GM23338 (cell line): ENCODE data around the gene PRIMPOL. TPM values are rescaled to one million over a fixed set of nuclear protein-coding genes. Genes with fewer than 3 reads are reported as not detected.

Experiments
- ATAC-seq: fragments of 200-7000 bp; cut with Tn5 transposase; 3 replicates; pipeline ENCODE4 v1.9.1; 2020
- DNase-seq: peaks from one replicate; pipeline ENCODE4 v3.0.0-alpha.2; 2015; ENCODE audit warnings: low spot score
- H2AFZ ChIP-seq: fragments of 200-600 bp; sonication (generic); 2 replicates; pipeline ENCODE4 v1.8.0; 2016; ENCODE audit warnings: antibody characterized with exemption, mild to moderate bottlenecking, moderate library complexity
- H3F3A ChIP-seq: fragments of 200-600 bp; sonication (generic); replicated peaks from 2 replicates; pipeline ENCODE4 v1.8.0; 2017; ENCODE audit warnings: antibody characterized with exemption, mixed run types, low read depth
- H3K27ac ChIP-seq: fragments of 200-600 bp; sonication (generic); 2 replicates; pipeline ENCODE4 v1.6.1; 2016; ENCODE audit warnings: low read depth
- H3K27me3 ChIP-seq: fragments of 200-600 bp; sonication (generic); 2 replicates; pipeline ENCODE4 v1.8.0; 2016; ENCODE audit warnings: mild to moderate bottlenecking, mixed run types, moderate library complexity; ENCODE audit not compliant: insufficient read depth
- H3K36me3 ChIP-seq: fragments of 200-600 bp; sonication (generic); 2 replicates; pipeline ENCODE4 v1.8.0; 2016; ENCODE audit warnings: mild to moderate bottlenecking; ENCODE audit not compliant: insufficient read depth
- H3K4me1 ChIP-seq: fragments of 200-600 bp; sonication (generic); 2 replicates; pipeline ENCODE4 v1.8.0; 2016; ENCODE audit warnings: mild to moderate bottlenecking, moderate library complexity; ENCODE audit not compliant: insufficient read depth
- H3K4me2 ChIP-seq: fragments of 200-600 bp; sonication (generic); 2 replicates; pipeline ENCODE4 v1.7.1; 2017; ENCODE audit warnings: mixed run types
- H3K4me3 ChIP-seq: fragments of 200-600 bp; sonication (generic); 2 replicates; pipeline ENCODE4 v1.6.1; 2016; ENCODE audit warnings: mixed run types
- H3K79me2 ChIP-seq: fragments of 200-600 bp; sonication (generic); replicated peaks from 2 replicates; pipeline ENCODE4 v1.8.0; 2017; ENCODE audit warnings: mild to moderate bottlenecking; ENCODE audit not compliant: insufficient read depth
- H3K9me2 ChIP-seq: fragments of 200-600 bp; sonication (generic); 2 replicates; pipeline ENCODE4 v1.8.0; 2017; ENCODE audit not compliant: insufficient read depth
- H4K20me1 ChIP-seq: fragments of 200-600 bp; sonication (generic); replicated peaks from 2 replicates; pipeline ENCODE4 v1.8.0; 2017; ENCODE audit warnings: mild to moderate bottlenecking; ENCODE audit not compliant: insufficient read depth
- H3K27ac Mint-ChIP-seq: 2 replicates; pipeline ENCODE4 v1.8.0; 2020; ENCODE audit warnings: inconsistent platforms, mild to moderate bottlenecking, moderate library complexity, mixed read lengths
- H3K27me3 Mint-ChIP-seq: 3 replicates; pipeline ENCODE4 v1.8.0; 2022; ENCODE audit warnings: low read depth, mild to moderate bottlenecking, moderate library complexity, mixed read lengths, inconsistent platforms; ENCODE audit not compliant: insufficient read depth, poor library complexity
- H3K36me3 Mint-ChIP-seq: 3 replicates; pipeline ENCODE4 v1.8.0; 2021; ENCODE audit warnings: low read depth, mild to moderate bottlenecking, inconsistent platforms, moderate library complexity, mixed read lengths
- H3K4me1 Mint-ChIP-seq: 3 replicates; pipeline ENCODE4 v1.8.0; 2020; ENCODE audit warnings: mild to moderate bottlenecking, inconsistent platforms, mixed read lengths
- H3K4me3 Mint-ChIP-seq: 3 replicates; pipeline ENCODE4 v1.8.0; 2021; ENCODE audit warnings: moderate library complexity, mild to moderate bottlenecking, inconsistent platforms, mixed read lengths
- H3K9me3 Mint-ChIP-seq: 3 replicates; pipeline ENCODE4 v1.8.0; 2020; ENCODE audit warnings: moderate library complexity, mild to moderate bottlenecking, inconsistent platforms, mixed read lengths
- CREB1 ChIP-seq: fragments of 250-450 bp; sonication (Bioruptor Pico); IDR thresholded peaks from 2 replicates; pipeline ENCODE4 v1.5.0; 2020; ENCODE audit warnings: low read depth, mild to moderate bottlenecking, moderate library complexity
- CTCF ChIP-seq, 2 experiments: fragments of 200-600 bp in 1 of 2; sonication (generic) in 1 of 2; conservative IDR thresholded peaks; 2 replicates each; pipeline versions ENCODE4 v1.5.1 to v1.6.1; 2016 to 2017; ENCODE audit warnings: antibody characterized with exemption in 2 of 2, low read depth in 2 of 2, mild to moderate bottlenecking in 2 of 2, moderate library complexity in 1 of 2
- ETS1 ChIP-seq: IDR thresholded peaks from 2 replicates; pipeline ENCODE4 v1.6.1; 2016; ENCODE audit warnings: antibody characterized with exemption
- EZH2 ChIP-seq: fragments of 200-600 bp; sonication (generic); IDR thresholded peaks from one replicate; pipeline ENCODE4 v1.8.0; 2017; ENCODE audit warnings: antibody characterized with exemption, mild to moderate bottlenecking, low read depth; ENCODE audit not compliant: unreplicated experiment
- EZH2phosphoT487 ChIP-seq: fragments of 200-600 bp; sonication (generic); IDR thresholded peaks from one replicate; pipeline ENCODE4 v1.8.1; 2018; ENCODE audit warnings: antibody characterized with exemption; ENCODE audit not compliant: unreplicated experiment
- JUNB ChIP-seq: IDR thresholded peaks from one replicate; pipeline ENCODE4 v1.6.1; 2016; ENCODE audit warnings: antibody characterized with exemption; ENCODE audit not compliant: unreplicated experiment
- NANOG ChIP-seq: IDR thresholded peaks from 2 replicates; pipeline ENCODE4 v1.6.1; 2016; ENCODE audit warnings: antibody characterized with exemption, borderline replicate concordance
- POLR2AphosphoS5 ChIP-seq: IDR thresholded peaks from 2 replicates; pipeline ENCODE4 v1.6.1; 2016; ENCODE audit warnings: antibody characterized with exemption, low read depth
- REST ChIP-seq: IDR thresholded peaks from one replicate; pipeline ENCODE4 v1.6.1; 2018; ENCODE audit warnings: antibody characterized with exemption; ENCODE audit not compliant: unreplicated experiment
- STAT1 ChIP-seq: IDR thresholded peaks from one replicate; pipeline ENCODE4 v1.6.1; 2016; ENCODE audit warnings: antibody characterized with exemption; ENCODE audit not compliant: unreplicated experiment
- ZNF114 ChIP-seq: fragments of 250-450 bp; sonication (Bioruptor Pico); IDR thresholded peaks from 2 replicates; pipeline ENCODE4 v1.5.0; 2020; ENCODE audit warnings: mild to moderate bottlenecking, moderate library complexity
- ZNF331 ChIP-seq: fragments of 250-450 bp; sonication (Bioruptor Pico); IDR thresholded peaks from 2 replicates; pipeline ENCODE4 v1.5.0; 2020; ENCODE audit warnings: low read depth, mild to moderate bottlenecking, moderate library complexity
- ZNF462 ChIP-seq: fragments of 250-450 bp; sonication (Bioruptor Pico); IDR thresholded peaks from 2 replicates; pipeline ENCODE4 v1.5.0; 2020; ENCODE audit warnings: mild to moderate bottlenecking, moderate library complexity
- polyA plus RNA-seq: library from polyadenylated mRNA; unstranded; fragments of >200 nt; fragmentation: Nextera tagmentation; extraction: Ambion mirVana; gene quantifications from 2 replicates; pipeline ENCODE4 v1.2.1, GENCODE V29; 2016
- total RNA-seq: library from RNA; depleted of rRNA; stranded (reverse); fragments of >200 nt; shearing (Covaris generic); gene quantifications from 2 replicates; pipeline ENCODE4 v1.2.3, GENCODE V29; 2014

The PRIMPOL gene
- total and polyA plus RNA-seq, 2 experiments from 2014 or later, result 3.5 to 9.6 TPM

GRCh38 chr4:184641451-184641850, 8.1 kb upstream of the PRIMPOL start:
- Histone ChIP-seq H3K79me2 (peaks cover 90% of the 10 kb centered on the region), H3K36me3 (peaks cover 5% of the 10 kb centered on the region; the same call in 1 of the 2 replicates), H3K4me2 (no peak overlapping the region), H3K9me2 (no peaks in the 10 kb centered on the region), H3K27me3 (no peaks in the 10 kb centered on the region), H3K4me3 (no peak overlapping the region), H3K4me1 (peaks cover 31% of the 10 kb centered on the region), H4K20me1 (peaks cover 29% of the 10 kb centered on the region), H3F3A (no peaks in the 10 kb centered on the region), H2AFZ (no peak overlapping the region), H3K27ac (no peak overlapping the region)
- Mint-ChIP-seq H3K4me1 (peaks cover 51% of the 10 kb centered on the region), H3K27me3 (peaks cover 2% of the 10 kb centered on the region), H3K4me3 (no peak overlapping the region), H3K36me3 (peaks cover 56% of the 10 kb centered on the region), H3K27ac (no peak overlapping the region), H3K9me3 (no peaks in the 10 kb centered on the region)
- TF ChIP-seq ETS1 (no peak), NANOG (no peak), POLR2AphosphoS5 (no peak), CREB1 (CRISPR knock-in tag) (no peak), ZNF331 (CRISPR knock-in tag) (no peak), CTCF (conservative IDR thresholded peaks at IDR 0.05; ENCODE audit: low read depth in 2 of 2) (no peak), EZH2 (no peak), JUNB (no peak), STAT1 (no peak), ZNF462 (CRISPR knock-in tag) (no peak), ZNF114 (CRISPR knock-in tag) (no peak), REST (no peak), EZH2phosphoT487 (no peak)
- DNase-seq (no peak), ATAC-seq (no peak)
